Trophoblast cell (in vitro differentiated cells and primary cell): ENCODE data around the gene NPEPL1. TPM values are rescaled to one million over a fixed set of nuclear protein-coding genes. Genes with fewer than 3 reads are reported as not detected.
A peak's percentile ranks its signal among the peaks of the same experiment; 100 is the strongest.
"Not testable (repeated sequence)": the region's sequence is repeated elsewhere in the genome, so short reads cannot be mapped to it uniquely, and the experiment has no call there.

ENCODE experiments used
- DNase-seq, 2 donors: peaks; one replicate each; pipeline ENCODE4 v3.0.0-alpha.2; 2016
- H2AFZ ChIP-seq: 2 replicates; pipeline ENCODE4 v1.6.1; 2013; ENCODE audit warnings: low read length, moderate library complexity, mild to moderate bottlenecking; ENCODE audit not compliant: insufficient read depth, poor library complexity
- H2AK5ac ChIP-seq: 2 replicates; pipeline ENCODE4 v1.6.1; 2013; ENCODE audit warnings: mild to moderate bottlenecking, low read length
- H2BK120ac ChIP-seq: 2 replicates; pipeline ENCODE4 v1.6.1; 2013; ENCODE audit warnings: low read length, mild to moderate bottlenecking, moderate library complexity; ENCODE audit not compliant: insufficient read depth, poor library complexity
- H2BK12ac ChIP-seq: 2 replicates; pipeline ENCODE4 v1.6.1; 2013; ENCODE audit warnings: mild to moderate bottlenecking, low read length, moderate library complexity
- H2BK5ac ChIP-seq: 2 replicates; pipeline ENCODE4 v1.6.1; 2013; ENCODE audit warnings: low read length, low read depth, moderate library complexity, mild to moderate bottlenecking; ENCODE audit not compliant: poor library complexity
- H3K14ac ChIP-seq: 2 replicates; pipeline ENCODE4 v1.6.1; 2013; ENCODE audit warnings: mild to moderate bottlenecking, low read length
- H3K18ac ChIP-seq: 2 replicates; pipeline ENCODE4 v1.6.1; 2013; ENCODE audit warnings: mild to moderate bottlenecking, low read length
- H3K23ac ChIP-seq: 2 replicates; pipeline ENCODE4 v1.6.1; 2013; ENCODE audit warnings: low read length
- H3K27ac ChIP-seq: 2 replicates; pipeline ENCODE4 v1.5.1; 2013; ENCODE audit warnings: low read depth, mild to moderate bottlenecking, inconsistent platforms, low read length, moderate library complexity
- H3K27me3 ChIP-seq: 2 replicates; pipeline ENCODE4 v1.6.1; 2013; ENCODE audit warnings: inconsistent platforms, mild to moderate bottlenecking, low read length, moderate library complexity; ENCODE audit not compliant: insufficient read depth
- H3K36me3 ChIP-seq, 2 experiments: 1 replicate in 1 of 2; 2 replicates in 1 of 2; pipeline ENCODE4 v1.6.1; 2013; ENCODE audit warnings: low read length in 2 of 2, mild to moderate bottlenecking in 2 of 2, moderate library complexity in 1 of 2; ENCODE audit not compliant: insufficient read depth in 2 of 2, control insufficient read depth in 1 of 2
- H3K4ac ChIP-seq: 2 replicates; pipeline ENCODE4 v1.6.1; 2013; ENCODE audit warnings: low read depth, mild to moderate bottlenecking, low read length, moderate library complexity
- H3K4me1 ChIP-seq, 2 experiments: 1 replicate in 1 of 2; 2 replicates in 1 of 2; pipeline ENCODE4 v1.6.1; 2013; ENCODE audit warnings: low read length in 2 of 2, mild to moderate bottlenecking in 2 of 2, moderate library complexity in 1 of 2; ENCODE audit not compliant: insufficient read depth in 2 of 2, control insufficient read depth in 1 of 2
- H3K4me2 ChIP-seq: 2 replicates; pipeline ENCODE4 v1.6.1; 2013; ENCODE audit warnings: inconsistent platforms, mild to moderate bottlenecking, low read length, moderate library complexity
- H3K4me3 ChIP-seq: 2 replicates; pipeline ENCODE4 v1.5.1; 2013; ENCODE audit warnings: mild to moderate bottlenecking, low read depth, low read length, inconsistent platforms
- H3K79me1 ChIP-seq: one replicate; pipeline ENCODE4 v1.6.1; 2013; ENCODE audit warnings: low read length
- H3K79me2 ChIP-seq: 2 replicates; pipeline ENCODE4 v1.6.1; 2013; ENCODE audit warnings: low read length, mild to moderate bottlenecking; ENCODE audit not compliant: control insufficient read depth, insufficient read depth, poor library complexity
- H3K9ac ChIP-seq: 2 replicates; pipeline ENCODE4 v1.6.1; 2013; ENCODE audit warnings: mild to moderate bottlenecking, low read length
- H3K9me3 ChIP-seq: 2 replicates; pipeline ENCODE4 v1.6.1; 2013; ENCODE audit warnings: low read depth, mild to moderate bottlenecking, control low read depth, inconsistent platforms, low read length; ENCODE audit not compliant: insufficient read depth
- H4K12ac ChIP-seq: 2 replicates; pipeline ENCODE4 v1.6.1; 2013; ENCODE audit warnings: low read depth, mild to moderate bottlenecking, low read length, moderate library complexity
- H4K8ac ChIP-seq: 2 replicates; pipeline ENCODE4 v1.6.1; 2013; ENCODE audit warnings: low read depth, mild to moderate bottlenecking, low read length, moderate library complexity
- H4K91ac ChIP-seq: one replicate; pipeline ENCODE4 v1.6.1; 2013; ENCODE audit warnings: low read depth, mild to moderate bottlenecking, low read length, moderate library complexity
- WGBS: extraction: QIAGEN DNeasy Blood & Tissue Kit; methylation state at CpG from one replicate; pipeline ENCODE4 v1.1.7; 2013; ENCODE audit warnings: missing lambda C conversion rate; ENCODE audit not compliant: insufficient read length, insufficient coverage; ENCODE audit errors: extremely low coverage; 5-methylcytosine and 5-hydroxymethylcytosine counted together
- polyA plus RNA-seq: library from polyadenylated mRNA; stranded (reverse); fragments of 200-250 nt; gene quantifications from 2 replicates; pipeline ENCODE4 v1.2.3, GENCODE V29; 2013

Gene NPEPL1, protein sequence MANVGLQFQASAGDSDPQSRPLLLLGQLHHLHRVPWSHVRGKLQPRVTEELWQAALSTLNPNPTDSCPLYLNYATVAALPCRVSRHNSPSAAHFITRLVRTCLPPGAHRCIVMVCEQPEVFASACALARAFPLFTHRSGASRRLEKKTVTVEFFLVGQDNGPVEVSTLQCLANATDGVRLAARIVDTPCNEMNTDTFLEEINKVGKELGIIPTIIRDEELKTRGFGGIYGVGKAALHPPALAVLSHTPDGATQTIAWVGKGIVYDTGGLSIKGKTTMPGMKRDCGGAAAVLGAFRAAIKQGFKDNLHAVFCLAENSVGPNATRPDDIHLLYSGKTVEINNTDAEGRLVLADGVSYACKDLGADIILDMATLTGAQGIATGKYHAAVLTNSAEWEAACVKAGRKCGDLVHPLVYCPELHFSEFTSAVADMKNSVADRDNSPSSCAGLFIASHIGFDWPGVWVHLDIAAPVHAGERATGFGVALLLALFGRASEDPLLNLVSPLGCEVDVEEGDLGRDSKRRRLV
- 11.3 and 12.1 TPM in 2 replicates for polyA plus RNA-seq

DNA sequence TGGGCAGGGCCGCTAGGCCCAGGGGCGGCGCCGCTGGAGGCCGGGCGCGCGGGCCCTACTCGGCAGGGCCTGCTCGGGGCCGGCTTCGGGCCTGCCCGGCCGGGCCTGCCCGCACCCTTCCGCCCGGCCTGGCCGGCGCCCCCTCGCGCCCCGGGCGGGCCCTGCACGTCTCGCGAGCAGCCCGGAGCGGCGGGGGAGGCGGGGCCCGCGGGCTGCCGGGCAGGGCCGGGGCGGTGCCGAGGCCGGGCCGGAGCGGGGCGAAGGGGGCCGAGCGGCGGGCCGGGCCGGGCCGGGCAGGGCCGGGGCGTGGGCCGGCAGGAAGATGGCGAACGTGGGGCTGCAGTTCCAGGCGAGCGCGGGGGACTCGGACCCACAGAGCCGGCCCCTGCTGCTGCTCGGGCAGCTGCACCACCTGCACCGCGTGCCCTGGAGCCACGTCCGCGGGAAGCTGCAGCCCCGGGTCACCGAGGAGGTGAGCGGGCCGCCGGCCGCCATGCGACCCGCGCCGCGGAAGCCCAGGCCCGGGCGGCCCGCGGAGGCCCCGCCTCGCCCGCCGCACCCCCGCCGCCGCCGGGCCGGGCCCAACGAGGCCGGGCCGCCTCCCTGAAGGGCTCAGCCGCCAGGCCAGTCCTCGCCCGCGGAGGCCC, at the start of gene NPEPL1:
Gene NPEPL1, plus strand, starts transcription at position 222 of the 647 bp plus-strand sequence. Its CDS starts 101 bp downstream, at position 323.
- peak within 1 kb of the TSS; percentile 82 for H3K4me2 ChIP-seq
- peak within 1 kb of the TSS; percentile 77 for H3K18ac ChIP-seq
- peak within 1 kb of the TSS; percentile 67 for H2BK12ac ChIP-seq
- peak within 1 kb of the TSS; percentile 75 for H2AFZ ChIP-seq
- H3K14ac ChIP-seq: peak within 1 kb of the TSS; percentile 81
- H3K4ac ChIP-seq: peak within 1 kb of the TSS; percentile 18
- DNase-seq: peak; percentile 68 to 82
- H3K4me3 ChIP-seq: peak within 1 kb of the TSS; percentile 74
- H3K27me3 ChIP-seq: no peaks in the 10 kb centered on the region
- no peak within 1 kb of the TSS for H3K23ac ChIP-seq
- peak within 1 kb of the TSS; percentile 92 for H4K91ac ChIP-seq
- peaks cover 9% of the 10 kb centered on the region for H3K79me1 ChIP-seq
- no CpG with 5 or more reads among the region's 93 CpGs for whole genome bisulfite sequencing
- peak within 1 kb of the TSS; percentile 68 for H3K9ac ChIP-seq
- peak within 1 kb of the TSS; percentile 18 for H3K27ac ChIP-seq
- peaks cover 14 to 21% of the 10 kb centered on the region in 2 experiments for H3K36me3 ChIP-seq
- H2BK120ac ChIP-seq: peak within 1 kb of the TSS; percentile 65
- H2BK5ac ChIP-seq: peak within 1 kb of the TSS; percentile 46
- H4K8ac ChIP-seq: peak within 1 kb of the TSS; percentile 79
- H3K9me3 ChIP-seq: peaks cover 5% of the 10 kb centered on the region
- H2AK5ac ChIP-seq: peak within 1 kb of the TSS; percentile 87
- peak within 1 kb of the TSS; percentile 49 for H4K12ac ChIP-seq
- peaks cover 9 to 12% of the 10 kb centered on the region in 2 experiments for H3K4me1 ChIP-seq
- peaks cover 2% of the 10 kb centered on the region for H3K79me2 ChIP-seq

DNA sequence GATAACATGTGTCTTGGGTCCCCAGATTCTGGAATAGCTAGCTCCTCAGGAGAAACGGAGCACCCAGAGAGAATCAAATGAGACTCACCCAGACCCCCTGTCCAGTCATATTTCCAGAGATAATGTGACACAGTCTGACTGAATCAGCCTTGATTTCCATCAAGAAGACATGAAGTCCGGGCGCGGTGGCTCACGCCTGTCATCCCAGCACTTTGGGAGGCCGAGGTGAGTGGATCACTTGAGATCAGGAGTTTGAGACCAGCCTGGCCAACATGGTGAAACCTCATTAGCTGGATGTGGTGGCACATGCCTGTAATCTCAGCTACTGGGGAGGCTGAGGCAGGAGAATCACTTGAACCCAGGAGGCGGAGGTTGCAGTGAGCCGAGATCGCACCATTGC, 49.7 kb upstream of the NPEPL1 start:
- not testable (repeated sequence) for H3K18ac ChIP-seq, H2AFZ ChIP-seq, H3K4me1 ChIP-seq, DNase-seq, H3K23ac ChIP-seq, H2BK5ac ChIP-seq, H3K9me3 ChIP-seq, H4K12ac ChIP-seq, H2BK120ac ChIP-seq, H3K27me3 ChIP-seq, H2AK5ac ChIP-seq, H4K91ac ChIP-seq, H3K79me2 ChIP-seq, H3K14ac ChIP-seq, H3K27ac ChIP-seq, H3K4ac ChIP-seq, H3K4me3 ChIP-seq, H4K8ac ChIP-seq, H3K4me2 ChIP-seq, H3K36me3 ChIP-seq, H3K9ac ChIP-seq, H2BK12ac ChIP-seq, H3K79me1 ChIP-seq
- no CpG with 5 or more reads among the region's 9 CpGs for WGBS

DNA sequence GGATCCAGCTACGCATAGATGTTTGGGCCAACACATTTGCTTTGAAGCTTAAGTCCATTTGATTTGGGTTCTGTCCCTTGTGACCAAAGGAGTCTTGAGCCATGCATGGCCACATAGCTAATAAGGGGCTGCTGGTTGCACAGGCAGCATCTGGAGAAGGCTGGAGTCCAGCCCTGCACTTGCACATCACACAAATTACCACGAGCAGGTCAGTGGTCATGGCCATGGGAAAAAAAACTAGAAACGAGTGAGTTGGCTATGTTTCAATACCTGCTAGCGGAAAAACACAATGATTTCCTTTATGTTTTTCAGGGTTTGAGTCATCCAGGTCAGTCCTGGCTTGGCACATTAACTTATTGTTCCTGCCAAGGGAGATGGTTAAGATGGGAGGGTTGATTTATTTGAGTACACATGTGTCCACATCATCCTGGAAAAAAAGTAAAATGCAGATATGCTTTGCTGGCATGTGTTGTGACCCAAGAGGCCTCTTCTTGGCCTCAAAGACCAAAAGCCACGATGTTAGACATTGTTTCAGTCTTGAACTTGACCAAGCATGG, 47.1 kb upstream of the NPEPL1 start:
- H4K12ac ChIP-seq: no peak overlapping the region
- WGBS: no CpG with 5 or more reads among the region's 5 CpGs
- H3K79me1 ChIP-seq: peaks cover 11% of the 10 kb centered on the region

DNA sequence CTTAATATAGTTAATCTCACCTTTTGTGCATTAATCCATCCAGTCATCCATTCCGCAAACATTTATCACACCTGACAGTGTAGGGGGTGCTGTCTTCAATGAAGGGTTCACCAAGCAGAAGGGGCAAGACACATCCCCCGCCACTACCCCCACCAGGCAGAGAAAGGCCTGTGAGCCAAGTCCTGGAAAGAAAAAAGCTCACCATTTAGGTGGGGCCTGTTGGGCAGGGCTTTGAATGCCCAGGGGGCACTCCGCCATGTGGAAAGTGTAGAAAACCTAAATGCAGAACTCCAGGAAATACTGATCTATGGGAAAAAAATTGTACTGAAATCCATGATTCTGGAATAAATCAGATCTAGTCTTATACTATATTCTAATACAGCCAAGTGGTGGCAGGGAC, 46.3 kb upstream of the NPEPL1 start:
- Histone ChIP-seq H3K9ac (no peak overlapping the region), H3K79me1 (peaks cover 16% of the 10 kb centered on the region), H3K79me2 (peaks cover 9% of the 10 kb centered on the region), H3K23ac (no peak overlapping the region), H4K12ac (no peak overlapping the region), H3K27me3 (no peaks in the 10 kb centered on the region), H3K4ac (no peak overlapping the region), H3K18ac (no peak overlapping the region), H2BK12ac (no peak overlapping the region), H2AFZ (no peak overlapping the region), H3K14ac (no peak overlapping the region), H3K9me3 (no peaks in the 10 kb centered on the region), H2AK5ac (no peak overlapping the region), H3K4me1 (peaks cover 2 to 3% of the 10 kb centered on the region in 2 experiments), H3K36me3 (no peaks in the 10 kb centered on the region), H4K8ac (no peak overlapping the region), H3K4me3 (no peak overlapping the region), H2BK5ac (no peak overlapping the region), H2BK120ac (no peak overlapping the region), H3K27ac (no peak overlapping the region), H4K91ac (no peak overlapping the region), H3K4me2 (no peak overlapping the region)
- no CpG with 5 or more reads among the region's 3 CpGs for WGBS
- no peak for DNase-seq

More for the DNA sequence above, 47.1 kb upstream of the NPEPL1 start:
- Histone ChIP-seq H3K36me3 (no peaks in the 10 kb centered on the region), H3K27ac (no peak overlapping the region), H3K18ac (no peak overlapping the region), H3K27me3 (no peaks in the 10 kb centered on the region), H3K4me1 (peaks cover 2 to 3% of the 10 kb centered on the region in 2 experiments), H3K23ac (no peak overlapping the region), H4K91ac (no peak overlapping the region), H4K8ac (no peak overlapping the region), H3K14ac (no peak overlapping the region), H3K4ac (no peak overlapping the region), H3K79me2 (peaks cover 6% of the 10 kb centered on the region), H2BK5ac (no peak overlapping the region), H3K9me3 (no peaks in the 10 kb centered on the region), H3K4me3 (no peak overlapping the region), H2AFZ (no peak overlapping the region), H2BK12ac (no peak overlapping the region), H2BK120ac (no peak overlapping the region), H3K9ac (no peak overlapping the region), H2AK5ac (no peak overlapping the region), H3K4me2 (no peak overlapping the region)
- no peak for DNase-seq
